ENCODE results near the gene PPP2R3B.

DNA sequence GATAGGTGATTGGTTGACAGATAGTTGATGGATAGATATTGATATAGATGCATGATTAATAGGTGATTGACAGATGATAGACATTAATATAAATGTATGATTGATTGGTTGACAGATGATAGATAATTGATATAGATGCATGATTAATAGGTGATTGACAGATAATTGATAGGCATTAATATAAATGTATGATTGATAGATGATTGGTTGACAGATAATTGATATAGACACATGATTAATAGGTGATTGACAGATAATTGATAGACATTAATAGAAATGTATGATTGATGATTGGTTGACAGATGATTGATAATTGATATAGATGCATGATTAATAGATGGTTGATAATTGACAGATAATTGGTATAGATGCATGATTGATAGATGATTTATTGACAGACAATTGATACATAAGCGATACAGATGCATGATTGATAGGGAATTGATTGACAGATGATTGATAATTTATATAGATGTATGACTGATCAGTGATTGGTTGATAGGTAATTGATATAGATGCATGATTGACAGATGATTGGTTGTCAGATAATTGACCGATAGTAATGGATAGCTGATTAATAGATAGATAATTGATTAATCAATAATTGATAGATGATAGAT, 44.9 kb upstream of the PPP2R3B start:
- no peak for TF ChIP-seq EZH2 (IDR thresholded peaks at IDR 0.05; ENCODE audit: borderline replicate concordance, low read length)
- no peak for TF ChIP-seq CTCF (conservative IDR thresholded peaks at IDR 0.05 in 1 of 2, IDR thresholded peaks at IDR 0.05 in 1 of 2; ENCODE audit: extremely low read depth in 1 of 2, insufficient read depth in 1 of 2, low read depth in 1 of 2, low read length in 2 of 2)

All from mammary epithelial cell (primary cell).